AG10803 (cell line): ENCODE data around the gene ZNF451.

Source experiments
- DNase-seq: peaks from one replicate; pipeline ENCODE4 v3.0.0; 2010; ENCODE audit warnings: low read depth
- H3K4me3 ChIP-seq: 2 replicates; pipeline ENCODE4 v1.5.1; 2011; ENCODE audit warnings: mild to moderate bottlenecking, low read length, control low read depth
- TF ChIP-seq, protein P1 (sequence below): conservative IDR thresholded peaks from 2 replicates; pipeline ENCODE4 v1.5.1; 2011; ENCODE audit warnings: mild to moderate bottlenecking, low read length, control low read depth, inconsistent platforms

ZNF451 gene

DNA sequence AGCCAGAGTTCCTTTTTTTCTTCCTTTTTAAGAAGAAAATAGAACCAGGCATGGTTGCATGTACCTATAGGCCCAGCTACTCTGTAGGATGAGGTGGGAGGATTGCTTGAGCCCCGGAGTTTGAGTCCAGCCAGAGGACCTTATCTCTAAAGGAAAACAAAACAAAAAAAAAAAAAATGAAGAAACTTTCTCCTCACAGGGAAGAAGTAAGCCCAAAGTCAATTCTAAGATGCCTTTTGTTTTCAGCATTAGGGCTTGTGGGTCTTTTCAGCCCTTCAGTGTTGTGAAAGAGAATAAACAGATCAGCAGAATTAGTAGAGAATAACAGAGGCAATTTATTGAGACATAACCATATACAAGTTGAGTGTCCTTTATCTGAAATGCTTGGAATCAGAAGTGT lies 26.8 kb downstream of the ZNF451 start:
- no peak overlapping the region for H3K4me3 ChIP-seq
- peak; percentile 4 for DNase-seq
- TF ChIP-seq, protein P1, sequence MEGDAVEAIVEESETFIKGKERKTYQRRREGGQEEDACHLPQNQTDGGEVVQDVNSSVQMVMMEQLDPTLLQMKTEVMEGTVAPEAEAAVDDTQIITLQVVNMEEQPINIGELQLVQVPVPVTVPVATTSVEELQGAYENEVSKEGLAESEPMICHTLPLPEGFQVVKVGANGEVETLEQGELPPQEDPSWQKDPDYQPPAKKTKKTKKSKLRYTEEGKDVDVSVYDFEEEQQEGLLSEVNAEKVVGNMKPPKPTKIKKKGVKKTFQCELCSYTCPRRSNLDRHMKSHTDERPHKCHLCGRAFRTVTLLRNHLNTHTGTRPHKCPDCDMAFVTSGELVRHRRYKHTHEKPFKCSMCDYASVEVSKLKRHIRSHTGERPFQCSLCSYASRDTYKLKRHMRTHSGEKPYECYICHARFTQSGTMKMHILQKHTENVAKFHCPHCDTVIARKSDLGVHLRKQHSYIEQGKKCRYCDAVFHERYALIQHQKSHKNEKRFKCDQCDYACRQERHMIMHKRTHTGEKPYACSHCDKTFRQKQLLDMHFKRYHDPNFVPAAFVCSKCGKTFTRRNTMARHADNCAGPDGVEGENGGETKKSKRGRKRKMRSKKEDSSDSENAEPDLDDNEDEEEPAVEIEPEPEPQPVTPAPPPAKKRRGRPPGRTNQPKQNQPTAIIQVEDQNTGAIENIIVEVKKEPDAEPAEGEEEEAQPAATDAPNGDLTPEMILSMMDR: no peak

DNA sequence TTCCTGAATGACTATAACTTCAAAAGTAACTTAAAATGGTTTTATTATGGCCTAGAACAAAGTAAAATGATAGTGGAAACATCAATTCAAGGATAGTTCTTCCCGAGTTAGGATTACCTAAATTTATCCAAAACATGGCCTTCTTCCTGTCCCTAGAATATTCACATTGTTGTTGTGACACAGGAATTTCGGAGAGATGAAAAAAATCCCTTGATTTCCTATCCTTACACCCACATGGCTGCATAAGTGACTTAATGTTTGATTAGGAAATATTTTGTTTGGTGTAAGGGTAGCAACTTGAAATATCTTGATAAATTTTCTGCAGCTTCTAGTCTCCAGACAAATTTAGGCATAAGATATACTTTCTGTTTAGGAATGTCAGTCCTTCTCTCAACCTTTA lies 27.8 kb downstream of the ZNF451 start:
- no peak for DNase-seq
- H3K4me3 ChIP-seq: no peak overlapping the region
- TF ChIP-seq, protein P1: no peak

DNA sequence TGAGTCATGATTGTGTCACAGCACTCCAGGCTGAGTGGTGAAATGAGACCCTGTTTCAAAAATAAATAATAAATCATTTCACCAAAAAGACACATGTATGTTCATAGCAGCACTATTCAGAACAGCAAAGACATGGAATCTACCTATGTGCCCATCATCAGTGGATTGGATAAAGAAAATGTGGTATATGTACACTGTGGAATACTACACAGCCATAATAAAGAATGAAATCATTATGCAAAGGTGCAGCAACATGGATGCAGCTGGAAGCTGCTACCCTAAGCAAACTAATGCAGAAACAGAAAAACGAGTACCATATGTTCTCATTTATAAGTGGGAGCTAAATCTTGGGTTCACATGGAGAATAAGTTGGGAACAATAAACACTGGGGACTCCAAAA lies 33.1 kb downstream of the ZNF451 start:
- no peak overlapping the region for H3K4me3 ChIP-seq
- no peak for DNase-seq
- TF ChIP-seq, protein P1: no peak

DNA sequence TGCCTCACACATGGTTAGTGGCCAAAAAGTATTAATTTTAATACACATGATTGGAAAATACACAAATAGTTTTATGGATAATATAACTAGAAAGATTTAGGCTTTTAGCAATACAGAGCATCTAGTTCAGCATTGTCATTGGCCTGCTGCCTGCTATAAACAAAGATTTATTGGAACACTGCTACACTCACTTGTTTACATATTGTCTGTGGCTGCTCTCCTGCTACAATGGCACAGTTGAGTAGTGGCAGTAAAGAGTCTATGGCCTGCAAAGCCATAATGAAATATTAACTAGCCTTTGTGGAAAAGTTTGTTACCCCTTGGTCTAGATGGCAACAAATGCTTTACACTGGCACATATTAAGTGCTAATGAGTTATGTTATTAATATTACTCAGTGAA lies 37.8 kb downstream of the ZNF451 start:
- TF ChIP-seq, protein P1: no peak
- H3K4me3 ChIP-seq: no peak overlapping the region
- DNase-seq: no peak

DNA sequence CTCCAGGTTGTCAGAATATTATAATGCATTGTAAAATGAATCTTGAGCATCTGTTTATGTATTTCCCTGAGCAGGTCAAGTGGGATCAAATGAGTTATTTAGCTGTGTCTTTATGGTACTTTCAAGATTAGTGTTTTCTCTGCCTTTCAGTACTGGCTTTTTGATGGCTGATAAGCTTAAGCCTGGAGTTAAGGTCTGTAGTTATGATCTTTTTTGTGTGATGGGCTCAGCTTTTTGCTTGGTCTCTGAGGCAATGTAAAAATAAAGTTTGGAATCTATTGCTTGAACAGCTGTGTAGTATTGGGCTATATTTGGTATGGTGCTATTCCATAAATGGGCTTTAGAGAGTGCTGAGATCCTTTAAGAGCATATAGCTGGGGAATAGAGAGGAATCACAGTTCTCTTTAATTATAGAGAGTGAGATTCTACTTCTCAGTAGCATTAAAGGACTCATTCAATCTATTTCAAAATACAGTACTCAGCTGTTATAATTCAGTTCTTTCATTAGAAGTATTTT lies 40.7 kb downstream of the ZNF451 start:
- H3K4me3 ChIP-seq: no peak overlapping the region
- peak; percentile 7 for DNase-seq
- TF ChIP-seq, protein P1: 0 out of 2 replicates have a peak, but pooled peaks have one; percentile 4

DNA sequence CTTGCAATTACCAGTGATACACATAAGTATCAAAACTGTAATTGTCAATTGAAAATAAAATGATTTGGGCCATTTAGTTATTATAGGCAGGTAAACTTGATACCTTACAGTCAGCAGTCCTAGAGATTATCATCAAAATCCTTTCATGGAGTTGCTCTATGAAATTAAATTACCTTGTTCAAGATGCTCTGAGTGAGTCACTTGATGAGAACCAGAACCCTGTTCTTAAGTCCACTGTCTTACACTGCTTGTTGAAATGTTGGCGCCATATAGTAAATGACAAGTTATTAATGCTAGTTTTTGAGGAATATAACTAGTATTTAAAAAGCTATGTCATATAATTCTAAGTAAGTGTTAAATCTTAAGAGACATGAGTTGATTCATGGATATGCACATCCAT lies 45.0 kb downstream of the ZNF451 start:
- DNase-seq: no peak
- TF ChIP-seq, protein P1: no peak
- H3K4me3 ChIP-seq: no peak overlapping the region

DNA sequence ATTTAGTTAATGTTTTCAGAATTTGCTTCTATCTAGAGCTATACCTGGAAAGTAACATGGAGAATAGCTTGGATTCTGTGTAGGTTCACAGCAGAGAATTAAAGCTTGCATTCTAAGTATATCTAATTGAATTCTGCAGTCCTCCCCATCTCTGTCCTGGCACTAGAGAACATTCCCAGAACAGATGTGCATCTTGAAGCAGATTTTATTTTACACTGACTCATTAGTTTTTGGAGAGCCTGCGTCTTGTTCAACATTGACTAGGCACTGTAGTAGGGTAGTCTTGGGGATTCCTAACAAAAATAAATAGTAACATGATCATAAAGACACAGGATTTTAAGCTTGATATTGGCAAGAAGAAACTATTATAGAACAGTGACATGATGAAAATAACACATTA lies 45.9 kb downstream of the ZNF451 start:
- no peak overlapping the region for H3K4me3 ChIP-seq
- DNase-seq: peak; percentile 62
- TF ChIP-seq, protein P1: no peak
